HepG2 (cell line): Measurements from ENCODE around the gene CAMTA1. TPM values are rescaled to one million over a fixed set of nuclear protein-coding genes. Genes with fewer than 3 reads are reported as not detected.
A peak's percentile ranks its signal among the peaks of the same experiment; 100 is the strongest.

Source experiments
- ARNT ChIP-seq: fragments of 450-650 bp; IDR thresholded peaks from 2 replicates; pipeline ENCODE4 v1.6.1; 2017
- BCL6 ChIP-seq: IDR thresholded peaks from 2 replicates; pipeline ENCODE4 v1.6.1; 2016; ENCODE audit warnings: missing genetic modification reagents, missing compliant biosample characterization
- CCAR2 ChIP-seq: fragments of 200-400 bp; formaldehyde crosslinking; optimal IDR thresholded peaks from 2 replicates; pipeline ENCODE3; 2018; ENCODE audit warnings: low read depth, mild to moderate bottlenecking, low read length, moderate library complexity
- CEBPB ChIP-seq: IDR thresholded peaks from 2 replicates; pipeline ENCODE4 v1.6.1; 2011; ENCODE audit warnings: low read depth, low read length, improper control_type of control experiment, borderline replicate concordance
- EP300 ChIP-seq, 3 experiments: sonication (generic) in 1 of 3; formaldehyde crosslinking in 1 of 3; IDR thresholded peaks; 2 replicates each; pipeline versions ENCODE4 v1.5.1 to v1.6.1; 2011 to 2020; ENCODE audit warnings: low read depth in 2 of 3, low read length in 2 of 3, borderline replicate concordance in 1 of 3, improper control_type of control experiment in 1 of 3, mild to moderate bottlenecking in 1 of 3, missing genetic modification reagents in 1 of 3, moderate library complexity in 1 of 3
- FOSL1 ChIP-seq: sonication (generic); formaldehyde crosslinking; IDR thresholded peaks from 2 replicates; pipeline ENCODE4 v1.9.0; 2021; ENCODE audit warnings: missing genetic modification reagents, borderline replicate concordance
- FOSL2 ChIP-seq: sonication (generic); formaldehyde crosslinking; IDR thresholded peaks from 2 replicates; pipeline ENCODE4 v1.4.0; 2020; ENCODE audit warnings: missing genetic modification reagents
- FOXK1 ChIP-seq: sonication (generic); formaldehyde crosslinking; IDR thresholded peaks from 2 replicates; pipeline ENCODE4 v1.4.0; 2020; ENCODE audit warnings: low read depth, missing genetic modification reagents, borderline replicate concordance
- GABPB1 ChIP-seq: IDR thresholded peaks from 2 replicates; pipeline ENCODE4 v1.6.1; 2016; ENCODE audit warnings: mild to moderate bottlenecking, missing genetic modification reagents, moderate library complexity, missing compliant biosample characterization
- GATAD2A ChIP-seq: IDR thresholded peaks from 2 replicates; pipeline ENCODE4 v1.6.1; 2016
- HHEX ChIP-seq: IDR thresholded peaks from 2 replicates; pipeline ENCODE4 v1.6.1; 2016; ENCODE audit warnings: control low read depth
- KLF6 ChIP-seq: IDR thresholded peaks from 2 replicates; pipeline ENCODE4 v1.8.0; 2016; ENCODE audit warnings: missing biosample characterization, missing genetic modification reagents
- MAFF ChIP-seq: IDR thresholded peaks from 2 replicates; pipeline ENCODE4 v1.6.1; 2011; ENCODE audit warnings: low read depth, low read length, improper control_type of control experiment
- MAFK ChIP-seq, 2 experiments: IDR thresholded peaks in 1 of 2; conservative IDR thresholded peaks in 1 of 2; 2 replicates each; pipeline ENCODE4 v1.6.1; 2011; ENCODE audit warnings: improper control_type of control experiment in 2 of 2, low read length in 2 of 2
- NR2C2 ChIP-seq: sonication (generic); formaldehyde crosslinking; IDR thresholded peaks from 2 replicates; pipeline ENCODE4 v1.4.0; 2020; ENCODE audit warnings: missing genetic modification reagents, mild to moderate bottlenecking, moderate library complexity, borderline replicate concordance
- NR2F1 ChIP-seq, 2 experiments: fragments of 450-650 bp in 1 of 2; formaldehyde crosslinking in 1 of 2; IDR thresholded peaks; 2 replicates each; pipeline versions ENCODE4 v1.5.0 to v1.6.1; 2016 to 2020; ENCODE audit warnings: mild to moderate bottlenecking in 1 of 2, missing compliant biosample characterization in 1 of 2, missing genetic modification reagents in 1 of 2, moderate library complexity in 1 of 2
- NR2F2 ChIP-seq: IDR thresholded peaks from 2 replicates; pipeline ENCODE4 v1.6.1; 2012; ENCODE audit warnings: low read depth, inconsistent platforms, borderline replicate concordance
- RNF2 ChIP-seq: fragments of 450-650 bp; conservative IDR thresholded peaks from 2 replicates; pipeline ENCODE4 v1.6.1; 2016; ENCODE audit warnings: low read depth
- SALL1 ChIP-seq: sonication (generic); formaldehyde crosslinking; IDR thresholded peaks from 2 replicates; pipeline ENCODE4 v1.8.0; 2022; ENCODE audit warnings: mild to moderate bottlenecking, missing genetic modification reagents
- SAP130 ChIP-seq: IDR thresholded peaks from 2 replicates; pipeline ENCODE4 v1.6.1; 2016; ENCODE audit warnings: low read depth
- SKI ChIP-seq: fragments of 450-650 bp; IDR thresholded peaks from one replicate; pipeline ENCODE4 v1.6.1; 2018; ENCODE audit warnings: mild to moderate bottlenecking; ENCODE audit not compliant: partially characterized antibody
- SOX6 ChIP-seq, 2 experiments: fragments of 450-650 bp in 1 of 2; sonication (generic) in 1 of 2; formaldehyde crosslinking in 1 of 2; IDR thresholded peaks; 2 replicates each; pipeline versions ENCODE4 v1.4.0 to v1.6.1; 2017 to 2020; ENCODE audit warnings: antibody characterized with exemption in 1 of 2, mild to moderate bottlenecking in 1 of 2, missing genetic modification reagents in 1 of 2
- TMF1 ChIP-seq: sonication (generic); formaldehyde crosslinking; IDR thresholded peaks from 2 replicates; pipeline ENCODE4 v1.8.1; 2022; ENCODE audit warnings: low read depth, missing genetic modification reagents
- ZEB1 ChIP-seq: IDR thresholded peaks from 2 replicates; pipeline ENCODE4 v1.6.1; 2012; ENCODE audit warnings: mild to moderate bottlenecking, low read depth, inconsistent platforms; ENCODE audit not compliant: insufficient replicate concordance
- ZNF296 ChIP-seq: sonication (generic); formaldehyde crosslinking; conservative IDR thresholded peaks from 2 replicates; pipeline ENCODE4 v1.5.0; 2020; ENCODE audit warnings: mild to moderate bottlenecking, missing genetic modification reagents
- ZNF510 ChIP-seq: sonication (generic); formaldehyde crosslinking; IDR thresholded peaks from 2 replicates; pipeline ENCODE4 v1.4.0; 2020; ENCODE audit warnings: low read depth, mild to moderate bottlenecking, missing genetic modification reagents
- polyA plus RNA-seq, 8 experiments: library from polyadenylated mRNA; depleted of rRNA in 3 of 8; stranded (reverse) in 7 of 8; unstranded in 1 of 8; fragments of >200 nt; fragmentation: Illumina TruSeq in 4 of 8; extraction: Trizol in 4 of 8; gene quantifications; 2 replicates each; pipeline versions ENCODE4 v1.2.1 to v1.2.3, GENCODE V29; 2011 to 2016; ENCODE audit warnings: low read depth in 4 of 8, missing spikeins in 1 of 8, mixed read lengths in 1 of 8; ENCODE audit not compliant: insufficient read depth in 1 of 8
- total RNA-seq, 5 experiments: library from RNA; depleted of rRNA; stranded (reverse); fragments of >200 nt; fragmentation: Illumina TruSeq; extraction: Trizol; gene quantifications; 2 replicates each; pipeline ENCODE4 v1.2.3, GENCODE V29; 2016; ENCODE audit warnings: low read depth in 1 of 5
- TF ChIP-seq, protein P1 (sequence below): sonication (generic); formaldehyde crosslinking; conservative IDR thresholded peaks from 2 replicates; pipeline ENCODE4 v1.4.0; 2020; ENCODE audit warnings: mild to moderate bottlenecking, missing genetic modification reagents, moderate library complexity
- TF ChIP-seq, protein P2 (sequence below), 2 experiments: sonication (generic) in 1 of 2; formaldehyde crosslinking in 1 of 2; IDR thresholded peaks; 2 replicates each; pipeline versions ENCODE4 v1.4.0 to v1.6.1; 2018 to 2020; ENCODE audit warnings: missing genetic modification reagents in 2 of 2, borderline replicate concordance in 1 of 2, low read depth in 1 of 2, mild to moderate bottlenecking in 1 of 2, missing biosample characterization in 1 of 2

The CAMTA1 gene
- total and polyA plus RNA-seq, 2 of the 13 experiments (the other 11 are each of a cell fraction or from before 2014, with no cell fraction given): 25.0 to 36.4 TPM

DNA sequence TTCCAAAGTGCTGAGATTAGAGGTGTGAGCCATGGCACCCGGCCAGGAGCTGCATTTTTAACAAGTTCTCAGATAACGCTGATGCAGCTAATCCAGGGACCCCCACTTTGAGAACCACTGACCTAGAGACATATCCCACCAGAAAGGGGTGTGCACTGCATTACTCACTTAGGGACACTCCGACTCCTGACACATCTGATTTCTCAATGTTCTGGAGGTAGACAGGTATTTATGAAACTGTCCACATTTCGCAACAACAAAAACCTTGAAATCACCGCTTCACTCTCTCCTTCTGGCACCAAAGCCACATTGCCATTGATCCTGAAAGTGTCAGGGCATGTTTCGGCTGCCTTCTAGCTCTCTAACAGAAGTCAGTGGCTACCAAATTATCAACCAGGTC is 23.2 kb upstream of the CAMTA1 start (continued):
- peak; percentile 57 for TF ChIP-seq GATAD2A (CRISPR knock-in tag)
- peak; percentile 29; the same call in 1 of the 2 replicates for TF ChIP-seq SAP130
- no peak for TF ChIP-seq SOX6 (IDR thresholded peaks at IDR 0.05)
- TF ChIP-seq SOX6 (CRISPR knock-in tag; IDR thresholded peaks at IDR 0.05): no peak
- TF ChIP-seq, protein P1, sequence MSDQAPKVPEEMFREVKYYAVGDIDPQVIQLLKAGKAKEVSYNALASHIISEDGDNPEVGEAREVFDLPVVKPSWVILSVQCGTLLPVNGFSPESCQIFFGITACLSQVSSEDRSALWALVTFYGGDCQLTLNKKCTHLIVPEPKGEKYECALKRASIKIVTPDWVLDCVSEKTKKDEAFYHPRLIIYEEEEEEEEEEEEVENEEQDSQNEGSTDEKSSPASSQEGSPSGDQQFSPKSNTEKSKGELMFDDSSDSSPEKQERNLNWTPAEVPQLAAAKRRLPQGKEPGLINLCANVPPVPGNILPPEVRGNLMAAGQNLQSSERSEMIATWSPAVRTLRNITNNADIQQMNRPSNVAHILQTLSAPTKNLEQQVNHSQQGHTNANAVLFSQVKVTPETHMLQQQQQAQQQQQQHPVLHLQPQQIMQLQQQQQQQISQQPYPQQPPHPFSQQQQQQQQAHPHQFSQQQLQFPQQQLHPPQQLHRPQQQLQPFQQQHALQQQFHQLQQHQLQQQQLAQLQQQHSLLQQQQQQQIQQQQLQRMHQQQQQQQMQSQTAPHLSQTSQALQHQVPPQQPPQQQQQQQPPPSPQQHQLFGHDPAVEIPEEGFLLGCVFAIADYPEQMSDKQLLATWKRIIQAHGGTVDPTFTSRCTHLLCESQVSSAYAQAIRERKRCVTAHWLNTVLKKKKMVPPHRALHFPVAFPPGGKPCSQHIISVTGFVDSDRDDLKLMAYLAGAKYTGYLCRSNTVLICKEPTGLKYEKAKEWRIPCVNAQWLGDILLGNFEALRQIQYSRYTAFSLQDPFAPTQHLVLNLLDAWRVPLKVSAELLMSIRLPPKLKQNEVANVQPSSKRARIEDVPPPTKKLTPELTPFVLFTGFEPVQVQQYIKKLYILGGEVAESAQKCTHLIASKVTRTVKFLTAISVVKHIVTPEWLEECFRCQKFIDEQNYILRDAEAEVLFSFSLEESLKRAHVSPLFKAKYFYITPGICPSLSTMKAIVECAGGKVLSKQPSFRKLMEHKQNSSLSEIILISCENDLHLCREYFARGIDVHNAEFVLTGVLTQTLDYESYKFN (CRISPR knock-in tag): 0 out of 2 replicates have a peak, but pooled peaks have one; percentile 11
- no peak for TF ChIP-seq FOSL1
- TF ChIP-seq FOSL2 (CRISPR knock-in tag): peak; percentile 62
- no peak for TF ChIP-seq ARNT
- TF ChIP-seq ZNF296 (CRISPR knock-in tag): no peak
- no peak for TF ChIP-seq KLF6 (CRISPR knock-in tag)
- no peak for TF ChIP-seq FOXK1
- peak; percentile 63 to 75 for TF ChIP-seq MAFK (conservative IDR thresholded peaks at IDR 0.05 in 1 of 2, IDR thresholded peaks at IDR 0.05 in 1 of 2; ENCODE audit: low read length in 2 of 2)
- no peak for TF ChIP-seq RNF2
- TF ChIP-seq SALL1: peak; percentile 9; the same call in 1 of the 2 replicates
- peak; percentile 96 for TF ChIP-seq CEBPB
- no peak for TF ChIP-seq HHEX (CRISPR knock-in tag)
- no peak for TF ChIP-seq NR2C2 (CRISPR knock-in tag)
- peak; percentile 56 for TF ChIP-seq BCL6 (CRISPR knock-in tag)
- no peak for TF ChIP-seq ZEB1
- TF ChIP-seq SKI: no peak
- TF ChIP-seq ZNF510: no peak
- TF ChIP-seq MAFF: peak; percentile 65
- no peak for TF ChIP-seq NR2F1 (CRISPR knock-in tag; IDR thresholded peaks at IDR 0.05)
- no peak for TF ChIP-seq GABPB1
- no peak for TF ChIP-seq CCAR2
- no peak for TF ChIP-seq NR2F2
- TF ChIP-seq, protein P2, sequence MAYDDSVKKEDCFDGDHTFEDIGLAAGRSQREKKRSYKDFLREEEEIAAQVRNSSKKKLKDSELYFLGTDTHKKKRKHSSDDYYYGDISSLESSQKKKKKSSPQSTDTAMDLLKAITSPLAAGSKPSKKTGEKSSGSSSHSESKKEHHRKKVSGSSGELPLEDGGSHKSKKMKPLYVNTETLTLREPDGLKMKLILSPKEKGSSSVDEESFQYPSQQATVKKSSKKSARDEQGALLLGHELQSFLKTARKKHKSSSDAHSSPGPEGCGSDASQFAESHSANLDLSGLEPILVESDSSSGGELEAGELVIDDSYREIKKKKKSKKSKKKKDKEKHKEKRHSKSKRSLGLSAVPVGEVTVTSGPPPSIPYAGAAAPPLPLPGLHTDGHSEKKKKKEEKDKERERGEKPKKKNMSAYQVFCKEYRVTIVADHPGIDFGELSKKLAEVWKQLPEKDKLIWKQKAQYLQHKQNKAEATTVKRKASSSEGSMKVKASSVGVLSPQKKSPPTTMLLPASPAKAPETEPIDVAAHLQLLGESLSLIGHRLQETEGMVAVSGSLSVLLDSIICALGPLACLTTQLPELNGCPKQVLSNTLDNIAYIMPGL (CRISPR knock-in tag; IDR thresholded peaks at IDR 0.05; ENCODE audit: borderline replicate concordance in 1 of 2, low read depth in 1 of 2): no peak
- TF ChIP-seq TMF1 (CRISPR knock-in tag): no peak
- TF ChIP-seq EP300 (IDR thresholded peaks at IDR 0.05; ENCODE audit: low read depth in 2 of 2, low read length in 2 of 2): peak in 1 of 2 experiments; percentile 31; a peak in 1 of 4 replicates
- TF ChIP-seq EP300 (CRISPR knock-in tag; IDR thresholded peaks at IDR 0.05; ENCODE audit: borderline replicate concordance): no peak
